ENCODE data around the gene LONP2.

DNA sequence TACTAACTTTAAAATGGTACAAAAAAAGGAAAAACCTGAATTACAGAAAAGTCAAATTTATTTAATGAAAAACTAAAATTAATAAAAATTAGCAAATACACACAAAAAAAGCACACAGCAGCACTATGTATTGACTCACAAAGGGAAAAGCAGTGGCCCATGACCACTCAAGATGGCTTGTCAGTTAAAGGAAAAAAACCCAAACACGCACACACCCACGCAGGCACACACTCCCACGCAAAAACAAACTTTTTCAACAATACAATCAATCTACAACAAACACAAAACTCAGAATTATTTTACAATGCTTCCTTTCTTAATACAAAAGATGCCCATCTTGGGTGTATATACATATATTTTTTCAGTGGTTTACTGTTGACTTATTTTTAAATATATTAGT lies 116.9 kb downstream of the LONP2 start:
- TF ChIP-seq, protein P1, sequence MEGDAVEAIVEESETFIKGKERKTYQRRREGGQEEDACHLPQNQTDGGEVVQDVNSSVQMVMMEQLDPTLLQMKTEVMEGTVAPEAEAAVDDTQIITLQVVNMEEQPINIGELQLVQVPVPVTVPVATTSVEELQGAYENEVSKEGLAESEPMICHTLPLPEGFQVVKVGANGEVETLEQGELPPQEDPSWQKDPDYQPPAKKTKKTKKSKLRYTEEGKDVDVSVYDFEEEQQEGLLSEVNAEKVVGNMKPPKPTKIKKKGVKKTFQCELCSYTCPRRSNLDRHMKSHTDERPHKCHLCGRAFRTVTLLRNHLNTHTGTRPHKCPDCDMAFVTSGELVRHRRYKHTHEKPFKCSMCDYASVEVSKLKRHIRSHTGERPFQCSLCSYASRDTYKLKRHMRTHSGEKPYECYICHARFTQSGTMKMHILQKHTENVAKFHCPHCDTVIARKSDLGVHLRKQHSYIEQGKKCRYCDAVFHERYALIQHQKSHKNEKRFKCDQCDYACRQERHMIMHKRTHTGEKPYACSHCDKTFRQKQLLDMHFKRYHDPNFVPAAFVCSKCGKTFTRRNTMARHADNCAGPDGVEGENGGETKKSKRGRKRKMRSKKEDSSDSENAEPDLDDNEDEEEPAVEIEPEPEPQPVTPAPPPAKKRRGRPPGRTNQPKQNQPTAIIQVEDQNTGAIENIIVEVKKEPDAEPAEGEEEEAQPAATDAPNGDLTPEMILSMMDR (conservative IDR thresholded peaks at IDR 0.05 in 1 of 2, IDR thresholded peaks at IDR 0.05 in 1 of 2; ENCODE audit: extremely low read depth in 1 of 2, insufficient read depth in 1 of 2, low read depth in 1 of 2, low read length in 2 of 2), result no peak
- no peak for TF ChIP-seq EZH2 (IDR thresholded peaks at IDR 0.05; ENCODE audit: borderline replicate concordance, low read length)

All from mammary epithelial cell (primary cell).